GM12801 (cell line): ENCODE data around the gene SOCS1.

Experiments
- CTCF ChIP-seq: IDR thresholded peaks from one replicate; pipeline ENCODE4 v1.5.1; 2011; ENCODE audit warnings: control low read depth; ENCODE audit not compliant: insufficient read length; ENCODE audit errors: extremely low read depth

The SOCS1 gene

GRCh38 chr16:11298143-11298900, 42.3 kb upstream of the SOCS1 start:
- TF ChIP-seq CTCF: no peak

GRCh38 chr16:11297492-11298142, 41.6 kb upstream of the SOCS1 start:
- TF ChIP-seq CTCF: no peak

- TF ChIP-seq CTCF: no peak
Observed at GRCh38 chr16:11296706-11297491, 40.9 kb upstream of the SOCS1 start.

- no peak for TF ChIP-seq CTCF
Observed at GRCh38 chr16:11296351-11296705, 40.3 kb upstream of the SOCS1 start.

- no peak for TF ChIP-seq CTCF
Observed at GRCh38 chr16:11295672-11296071, 39.7 kb upstream of the SOCS1 start.

GRCh38 chr16:11292076-11292748, 36.2 kb upstream of the SOCS1 start:
- no peak for TF ChIP-seq CTCF
